NT2/D1 (cell line): Measurements from ENCODE around the gene MAGI2.

Source experiments
- YY1 ChIP-seq: IDR thresholded peaks from 2 replicates; pipeline ENCODE4 v1.6.1; 2011; ENCODE audit not compliant: insufficient read length, insufficient read depth
- ZNF274 ChIP-seq: IDR thresholded peaks from 2 replicates; pipeline ENCODE4 v1.6.1; 2011; ENCODE audit warnings: mild to moderate bottlenecking, low read depth, low read length

- TF ChIP-seq YY1 (no peak), ZNF274 (no peak)
Measured at GRCh38 chr7:78326189-78326588, 1127.3 kb downstream of the MAGI2 start.
